ENCODE results near the gene DOHH.
"Not testable (repeated sequence)": the region's sequence is repeated elsewhere in the genome, so short reads cannot be mapped to it uniquely, and the experiment has no call there.

Gene DOHH

GRCh38 chr19:3454656-3455392 lies 45.6 kb downstream of the DOHH start:
- H3K4me1 ChIP-seq (ENCODE audit: control insufficient read depth in 5 of 5, insufficient read depth in 5 of 5, low read length in 5 of 5), result peaks cover 0 to 42% (median 34%) of the 10 kb centered on the region in 5 donors
- H3K27ac ChIP-seq (ENCODE audit: low read depth, low read length), result no peak overlapping the region
- H3K4me3 ChIP-seq (ENCODE audit: low read depth in 1 of 5, low read length in 5 of 5), result no peak overlapping the region
- no peak overlapping the region for H3K9ac ChIP-seq (ENCODE audit: low read length in 5 of 5)
- no peaks in the 10 kb centered on the region for H3K9me3 ChIP-seq (ENCODE audit: control insufficient read depth in 5 of 5, low read length in 5 of 5)
- H3K36me3 ChIP-seq (ENCODE audit: control insufficient read depth in 5 of 5, insufficient read depth in 5 of 5, low read length in 5 of 5), result peaks cover 0 to 73% (median 51%) of the 10 kb centered on the region in 5 donors
- no peaks in the 10 kb centered on the region for H3K27me3 ChIP-seq (ENCODE audit: control insufficient read depth in 5 of 5, insufficient read depth in 4 of 5, low read length in 5 of 5)

- no peak overlapping the region for H3K4me3 ChIP-seq (ENCODE audit: low read depth in 1 of 5, low read length in 5 of 5)
- peaks cover 0 to 78% (median 57%) of the 10 kb centered on the region in 5 donors for H3K36me3 ChIP-seq (ENCODE audit: control insufficient read depth in 5 of 5, insufficient read depth in 5 of 5, low read length in 5 of 5)
Observed at GRCh38 chr19:3453840-3454239, 46.6 kb downstream of the DOHH start.

GRCh38 chr19:3452942-3453214 lies 47.6 kb downstream of the DOHH start:
- not testable (repeated sequence) for H3K27me3 ChIP-seq (ENCODE audit: control insufficient read depth in 5 of 5, insufficient read depth in 4 of 5, low read length in 5 of 5); H3K4me3 ChIP-seq (ENCODE audit: low read depth in 1 of 5, low read length in 5 of 5); H3K9me3 ChIP-seq (ENCODE audit: control insufficient read depth in 5 of 5, low read length in 5 of 5); H3K27ac ChIP-seq (ENCODE audit: low read depth, low read length); H3K9ac ChIP-seq (ENCODE audit: low read length in 5 of 5)
- H3K4me1 ChIP-seq (ENCODE audit: control insufficient read depth in 5 of 5, insufficient read depth in 5 of 5, low read length in 5 of 5), result peaks cover 0 to 23% (median 15%) of the 10 kb centered on the region in 5 donors
- H3K36me3 ChIP-seq (ENCODE audit: control insufficient read depth in 5 of 5, insufficient read depth in 5 of 5, low read length in 5 of 5), result peaks cover 0 to 85% (median 61%) of the 10 kb centered on the region in 5 donors

More at GRCh38 chr19:3453840-3454239, 46.6 kb downstream of the DOHH start:
- Histone ChIP-seq H3K27me3 (ENCODE audit: control insufficient read depth in 5 of 5, insufficient read depth in 4 of 5, low read length in 5 of 5) (no peaks in the 10 kb centered on the region), H3K27ac (ENCODE audit: low read depth, low read length) (peak overlapping the region; percentile 16), H3K9me3 (ENCODE audit: control insufficient read depth in 5 of 5, low read length in 5 of 5) (no peaks in the 10 kb centered on the region), H3K9ac (ENCODE audit: low read length in 5 of 5) (no peak overlapping the region), H3K4me1 (ENCODE audit: control insufficient read depth in 5 of 5, insufficient read depth in 5 of 5, low read length in 5 of 5) (peaks cover 0 to 32% (median 25%) of the 10 kb centered on the region in 5 donors)

- Histone ChIP-seq H3K4me1 (ENCODE audit: control insufficient read depth in 5 of 5, insufficient read depth in 5 of 5, low read length in 5 of 5) (peaks cover 0 to 18% (median 10%) of the 10 kb centered on the region in 5 donors), H3K4me3 (ENCODE audit: low read depth in 1 of 5, low read length in 5 of 5) (no peak overlapping the region), H3K27me3 (ENCODE audit: control insufficient read depth in 5 of 5, insufficient read depth in 4 of 5, low read length in 5 of 5) (no peaks in the 10 kb centered on the region), H3K9ac (ENCODE audit: low read length in 5 of 5) (no peak overlapping the region), H3K27ac (ENCODE audit: low read depth, low read length) (no peak overlapping the region), H3K36me3 (ENCODE audit: control insufficient read depth in 5 of 5, insufficient read depth in 5 of 5, low read length in 5 of 5) (peaks cover 0 to 86% (median 66%) of the 10 kb centered on the region in 5 donors), H3K9me3 (ENCODE audit: control insufficient read depth in 5 of 5, low read length in 5 of 5) (no peaks in the 10 kb centered on the region)
Observed at GRCh38 chr19:3452171-3452941, 48.1 kb downstream of the DOHH start.

- Histone ChIP-seq H3K27ac (ENCODE audit: low read depth, low read length) (peak overlapping the region; percentile 51), H3K4me1 (ENCODE audit: control insufficient read depth in 5 of 5, insufficient read depth in 5 of 5, low read length in 5 of 5) (peaks cover 0 to 10% (median 5%) of the 10 kb centered on the region in 5 donors), H3K9ac (ENCODE audit: low read length in 5 of 5) (no peak overlapping the region), H3K4me3 (ENCODE audit: low read depth in 1 of 5, low read length in 5 of 5) (no peak overlapping the region), H3K27me3 (ENCODE audit: control insufficient read depth in 5 of 5, insufficient read depth in 4 of 5, low read length in 5 of 5) (no peaks in the 10 kb centered on the region), H3K9me3 (ENCODE audit: control insufficient read depth in 5 of 5, low read length in 5 of 5) (no peaks in the 10 kb centered on the region), H3K36me3 (ENCODE audit: control insufficient read depth in 5 of 5, insufficient read depth in 5 of 5, low read length in 5 of 5) (peaks cover 0 to 83% (median 61%) of the 10 kb centered on the region in 5 donors)
Observed at GRCh38 chr19:3451451-3451866, 49.0 kb downstream of the DOHH start.

GRCh38 chr19:3450796-3451411 lies 49.6 kb downstream of the DOHH start:
- Histone ChIP-seq H3K27me3 (ENCODE audit: control insufficient read depth in 5 of 5, insufficient read depth in 4 of 5, low read length in 5 of 5) (no peaks in the 10 kb centered on the region), H3K36me3 (ENCODE audit: control insufficient read depth in 5 of 5, insufficient read depth in 5 of 5, low read length in 5 of 5) (peaks cover 0 to 84% (median 63%) of the 10 kb centered on the region in 5 donors), H3K4me3 (ENCODE audit: low read depth in 1 of 5, low read length in 5 of 5) (no peak overlapping the region), H3K9ac (ENCODE audit: low read length in 5 of 5) (no peak overlapping the region), H3K27ac (ENCODE audit: low read depth, low read length) (peak overlapping the region; percentile 51), H3K4me1 (ENCODE audit: control insufficient read depth in 5 of 5, insufficient read depth in 5 of 5, low read length in 5 of 5) (peaks cover 0 to 10% (median 5%) of the 10 kb centered on the region in 5 donors), H3K9me3 (ENCODE audit: control insufficient read depth in 5 of 5, low read length in 5 of 5) (no peaks in the 10 kb centered on the region)

GRCh38 chr19:3448616-3449334 lies 51.7 kb downstream of the DOHH start:
- Histone ChIP-seq H3K9ac (ENCODE audit: low read length in 5 of 5) (no peak overlapping the region), H3K27ac (ENCODE audit: low read depth, low read length) (no peak overlapping the region), H3K4me1 (ENCODE audit: control insufficient read depth in 5 of 5, insufficient read depth in 5 of 5, low read length in 5 of 5) (peaks cover 4 to 26% (median 21%) of the 10 kb centered on the region in 5 donors), H3K9me3 (ENCODE audit: control insufficient read depth in 5 of 5, low read length in 5 of 5) (no peaks in the 10 kb centered on the region), H3K4me3 (ENCODE audit: low read depth in 1 of 5, low read length in 5 of 5) (no peak overlapping the region), H3K27me3 (ENCODE audit: control insufficient read depth in 5 of 5, insufficient read depth in 4 of 5, low read length in 5 of 5) (no peaks in the 10 kb centered on the region), H3K36me3 (ENCODE audit: control insufficient read depth in 5 of 5, insufficient read depth in 5 of 5, low read length in 5 of 5) (peaks cover 0 to 83% (median 63%) of the 10 kb centered on the region in 5 donors)

- Histone ChIP-seq H3K36me3 (ENCODE audit: control insufficient read depth in 5 of 5, insufficient read depth in 5 of 5, low read length in 5 of 5) (peaks cover 0 to 79% (median 57%) of the 10 kb centered on the region in 5 donors), H3K4me1 (ENCODE audit: control insufficient read depth in 5 of 5, insufficient read depth in 5 of 5, low read length in 5 of 5) (peaks cover 4 to 31% (median 22%) of the 10 kb centered on the region in 5 donors)
- H3K9ac ChIP-seq (ENCODE audit: low read length in 5 of 5); H3K9me3 ChIP-seq (ENCODE audit: control insufficient read depth in 5 of 5, low read length in 5 of 5); H3K27ac ChIP-seq (ENCODE audit: low read depth, low read length); H3K4me3 ChIP-seq (ENCODE audit: low read depth in 1 of 5, low read length in 5 of 5); H3K27me3 ChIP-seq (ENCODE audit: control insufficient read depth in 5 of 5, insufficient read depth in 4 of 5, low read length in 5 of 5): not testable (repeated sequence)
Observed at GRCh38 chr19:3446657-3447056, 53.8 kb downstream of the DOHH start.

GRCh38 chr19:3444695-3445234 lies 55.7 kb downstream of the DOHH start:
- H3K4me1 ChIP-seq (ENCODE audit: control insufficient read depth in 5 of 5, insufficient read depth in 5 of 5, low read length in 5 of 5), result peaks cover 4 to 31% (median 17%) of the 10 kb centered on the region in 5 donors
- no peaks in the 10 kb centered on the region for H3K9me3 ChIP-seq (ENCODE audit: control insufficient read depth in 5 of 5, low read length in 5 of 5)
- H3K9ac ChIP-seq (ENCODE audit: low read length in 5 of 5), result no peak overlapping the region
- peak overlapping the region in 1 of 5 donors; percentile 34 for H3K4me3 ChIP-seq (ENCODE audit: low read depth in 1 of 5, low read length in 5 of 5)
- H3K27ac ChIP-seq (ENCODE audit: low read depth, low read length), result no peak overlapping the region
- H3K36me3 ChIP-seq (ENCODE audit: control insufficient read depth in 5 of 5, insufficient read depth in 5 of 5, low read length in 5 of 5), result peaks cover 0 to 72% (median 56%) of the 10 kb centered on the region in 5 donors
- H3K27me3 ChIP-seq (ENCODE audit: control insufficient read depth in 5 of 5, insufficient read depth in 4 of 5, low read length in 5 of 5), result no peaks in the 10 kb centered on the region

Measured in subcutaneous abdominal adipose tissue (tissue), 5 donors.